Suppressor macrophage treated with lipopolysaccharide for 4 hours (primary cell): ENCODE measurements around the gene AMMECR1L.
"Not testable (repeated sequence)": the region's sequence is repeated elsewhere in the genome, so short reads cannot be mapped to it uniquely, and the experiment has no call there.

Experiments
- DNase-seq: peaks from one replicate; pipeline ENCODE4 v3.0.0-alpha.2; 2020

AMMECR1L gene

GRCh38 chr2:127829845-127830246 is 55.9 kb downstream of the AMMECR1L start:
- DNase-seq, result no peak

GRCh38 chr2:127826708-127827107 is 59.0 kb downstream of the AMMECR1L start:
- DNase-seq, result not testable (repeated sequence)

GRCh38 chr2:127826047-127826446 is 59.7 kb downstream of the AMMECR1L start:
- DNase-seq, result no peak

GRCh38 chr2:127820080-127820668 is 65.6 kb downstream of the AMMECR1L start:
- no peak for DNase-seq

- peak; percentile 12 for DNase-seq
These were observed 66.8 kb downstream of the AMMECR1L start for GRCh38 chr2:127818794-127819425.

- no peak for DNase-seq
These were observed 67.5 kb downstream of the AMMECR1L start for GRCh38 chr2:127818241-127818640.

- DNase-seq, result no peak
These were observed 71.1 kb downstream of the AMMECR1L start for GRCh38 chr2:127814677-127815076.

- DNase-seq, result not testable (repeated sequence)
These were observed 73.3 kb downstream of the AMMECR1L start for GRCh38 chr2:127812441-127812840.
